Liver (tissue), 9 donors: ENCODE results near the gene IPO5. TPM values are rescaled to one million over a fixed set of nuclear protein-coding genes. Genes with fewer than 3 reads are reported as not detected.

Source experiments
- DNase-seq: peaks from one replicate; pipeline ENCODE4 v3.0.0-alpha.2; 2017; ENCODE audit warnings: low spot score
- H3K27ac ChIP-seq, 2 donors: one replicate each; pipeline ENCODE4 v1.7.0; 2013; ENCODE audit warnings: inconsistent platforms in 2 of 2, low read length in 2 of 2, control low read depth in 1 of 2, low read depth in 1 of 2, mild to moderate bottlenecking in 1 of 2
- H3K27me3 ChIP-seq, 4 donors: one replicate each; pipeline versions ENCODE4 v1.6.1 to v1.7.0; 2013; ENCODE audit warnings: low read length in 3 of 4, inconsistent platforms in 1 of 4, mild to moderate bottlenecking in 1 of 4, moderate library complexity in 1 of 4; ENCODE audit not compliant: control insufficient read depth in 4 of 4, insufficient read depth in 4 of 4
- H3K36me3 ChIP-seq, 4 donors: one replicate each; pipeline versions ENCODE4 v1.6.1 to v1.7.0; 2013; ENCODE audit warnings: low read length in 3 of 4, mild to moderate bottlenecking in 3 of 4, low read depth in 1 of 4, moderate library complexity in 1 of 4; ENCODE audit not compliant: control insufficient read depth in 4 of 4, insufficient read depth in 3 of 4
- H3K4me1 ChIP-seq, 4 donors: one replicate each; pipeline versions ENCODE4 v1.6.1 to v1.7.0; 2013; ENCODE audit warnings: low read length in 3 of 4, mild to moderate bottlenecking in 3 of 4, moderate library complexity in 1 of 4; ENCODE audit not compliant: control insufficient read depth in 4 of 4, insufficient read depth in 4 of 4
- H3K4me3 ChIP-seq, 3 donors: one replicate each; pipeline versions ENCODE4 v1.6.1 to v1.7.0; 2013; ENCODE audit warnings: low read length in 3 of 3, control low read depth in 1 of 3, low read depth in 1 of 3, mild to moderate bottlenecking in 1 of 3
- H3K9ac ChIP-seq, 2 donors: one replicate each; pipeline ENCODE4 v1.7.0; 2013; ENCODE audit warnings: low read length in 2 of 2, mild to moderate bottlenecking in 2 of 2, moderate library complexity in 2 of 2, control low read depth in 1 of 2, low read depth in 1 of 2
- H3K9me3 ChIP-seq, 4 donors: one replicate each; pipeline versions ENCODE4 v1.6.1 to v1.7.0; 2013; ENCODE audit warnings: low read length in 3 of 4; ENCODE audit not compliant: control insufficient read depth in 4 of 4
- EGR1 ChIP-seq, 2 donors: IDR thresholded peaks; 2 replicates each; pipeline ENCODE4 v1.6.1; 2016 to 2018; ENCODE audit warnings: antibody characterized with exemption in 2 of 2, low read depth in 2 of 2
- FOXA1 ChIP-seq: IDR thresholded peaks from 2 replicates; pipeline ENCODE4 v1.6.1; 2016; ENCODE audit warnings: antibody characterized with exemption
- FOXA2 ChIP-seq: IDR thresholded peaks from 2 replicates; pipeline ENCODE4 v1.6.1; 2016; ENCODE audit warnings: antibody characterized with exemption
- GABPA ChIP-seq, 2 donors: IDR thresholded peaks in 1 of 2; conservative IDR thresholded peaks in 1 of 2; 2 replicates each; pipeline ENCODE4 v1.6.1; 2016; ENCODE audit warnings: antibody characterized with exemption in 2 of 2, mild to moderate bottlenecking in 1 of 2, moderate library complexity in 1 of 2
- HNF4A ChIP-seq, 2 donors: conservative IDR thresholded peaks; 2 replicates each; pipeline ENCODE4 v1.6.1; 2016; ENCODE audit warnings: antibody characterized with exemption in 2 of 2, mild to moderate bottlenecking in 2 of 2
- HNF4G ChIP-seq: IDR thresholded peaks from 2 replicates; pipeline ENCODE4 v1.6.1; 2016; ENCODE audit warnings: antibody characterized with exemption
- JUND ChIP-seq, 2 donors: IDR thresholded peaks; 2 replicates each; pipeline ENCODE4 v1.6.1; 2016; ENCODE audit warnings: antibody characterized with exemption in 2 of 2
- NR2F2 ChIP-seq: IDR thresholded peaks from 2 replicates; pipeline ENCODE4 v1.6.1; 2016; ENCODE audit warnings: antibody characterized with exemption
- RAD21 ChIP-seq, 2 donors: IDR thresholded peaks; 2 replicates each; pipeline ENCODE4 v1.6.1; 2016; ENCODE audit warnings: antibody characterized with exemption in 2 of 2, mild to moderate bottlenecking in 2 of 2
- RXRA ChIP-seq, 2 donors: IDR thresholded peaks; 2 replicates each; pipeline ENCODE4 v1.6.1; 2017 to 2018; ENCODE audit warnings: antibody characterized with exemption in 2 of 2, mild to moderate bottlenecking in 1 of 2
- SP1 ChIP-seq: IDR thresholded peaks from 2 replicates; pipeline ENCODE4 v1.6.1; 2018; ENCODE audit warnings: antibody characterized with exemption, mild to moderate bottlenecking
- TAF1 ChIP-seq: conservative IDR thresholded peaks from 2 replicates; pipeline ENCODE4 v1.6.1; 2016; ENCODE audit warnings: antibody characterized with exemption, mild to moderate bottlenecking
- YY1 ChIP-seq: IDR thresholded peaks from 2 replicates; pipeline ENCODE4 v1.6.1; 2016; ENCODE audit warnings: antibody characterized with exemption, mild to moderate bottlenecking
- WGBS: extraction: QIAGEN DNeasy Blood & Tissue Kit; methylation state at CpG from one replicate; pipeline ENCODE4 v1.1.7; 2013; 5-methylcytosine and 5-hydroxymethylcytosine counted together
- polyA plus RNA-seq, 2 donors: library from polyadenylated mRNA; stranded (reverse) in 1 of 2; unstranded in 1 of 2; fragments of 200-250 nt in 1 of 2; fragments of >200 nt in 1 of 2; fragmentation: Nextera tagmentation in 1 of 2; extraction: Ambion mirVana in 1 of 2; gene quantifications; one replicate each; pipeline versions ENCODE4 v1.2.1 to v1.2.3, GENCODE V29; 2013 to 2015
- total RNA-seq, 2 donors: library from RNA; depleted of rRNA; stranded (reverse); fragments of >200 nt; gene quantifications; one replicate each; pipeline ENCODE4 v1.2.3, GENCODE V29; 2014
- TF ChIP-seq, protein P1 (sequence below): IDR thresholded peaks from 2 replicates; pipeline ENCODE4 v1.6.1; 2016; ENCODE audit warnings: antibody characterized with exemption
- TF ChIP-seq, protein P2 (sequence below): IDR thresholded peaks from 2 replicates; pipeline ENCODE4 v1.6.1; 2016; ENCODE audit warnings: antibody characterized with exemption, mild to moderate bottlenecking
- TF ChIP-seq, protein P3 (sequence below): IDR thresholded peaks from 2 replicates; pipeline ENCODE4 v1.6.1; 2016; ENCODE audit warnings: antibody characterized with exemption
- TF ChIP-seq, protein P4 (sequence below): fragments of 150-350 bp; IDR thresholded peaks from 2 replicates; pipeline ENCODE4 v1.5.1; 2017; ENCODE audit warnings: improper control_type of control experiment, low read depth, low read length; ENCODE audit not compliant: missing input control
- TF ChIP-seq, protein P5 (sequence below): IDR thresholded peaks from 2 replicates; pipeline ENCODE4 v1.6.1; 2016; ENCODE audit warnings: antibody characterized with exemption
- donor health status: healthy.
- donor health status: healthy.
- donor health status: healthy.
- donor health status: healthy.
- donor health status: healthy.

IPO5 gene
- total and polyA plus RNA-seq, 4 donors: 19.2 to 92.8 (median 46.6) TPM

DNA sequence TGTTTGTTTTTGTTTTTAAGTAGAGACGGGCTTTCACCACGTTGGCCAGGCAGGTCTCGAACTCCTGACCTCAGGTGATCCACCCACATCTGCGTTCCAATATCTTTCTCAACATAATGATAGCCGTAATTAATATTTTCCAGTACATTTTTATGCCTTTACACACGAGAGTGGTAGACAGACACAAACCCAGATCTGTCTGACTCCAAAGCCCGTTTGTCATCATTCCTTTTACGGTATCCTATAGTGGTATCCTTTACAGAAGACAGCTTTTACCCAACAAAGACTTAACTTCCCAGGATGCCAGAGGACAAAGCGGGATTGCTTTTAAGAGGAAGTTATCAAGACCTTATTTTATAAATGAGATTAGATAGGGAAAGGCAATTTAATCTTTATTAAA lies 59.8 kb downstream of the IPO5 start:
- no peak overlapping the region for H3K4me3 ChIP-seq
- no peak for TF ChIP-seq NR2F2
- TF ChIP-seq TAF1: no peak
- TF ChIP-seq JUND (IDR thresholded peaks at IDR 0.05): no peak
- TF ChIP-seq, protein P1, sequence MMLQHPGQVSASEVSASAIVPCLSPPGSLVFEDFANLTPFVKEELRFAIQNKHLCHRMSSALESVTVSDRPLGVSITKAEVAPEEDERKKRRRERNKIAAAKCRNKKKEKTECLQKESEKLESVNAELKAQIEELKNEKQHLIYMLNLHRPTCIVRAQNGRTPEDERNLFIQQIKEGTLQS: no peak
- TF ChIP-seq HNF4A (conservative IDR thresholded peaks at IDR 0.05): no peak
- no peak for TF ChIP-seq FOXA2
- no peak for TF ChIP-seq RAD21 (IDR thresholded peaks at IDR 0.05)
- TF ChIP-seq, protein P2, sequence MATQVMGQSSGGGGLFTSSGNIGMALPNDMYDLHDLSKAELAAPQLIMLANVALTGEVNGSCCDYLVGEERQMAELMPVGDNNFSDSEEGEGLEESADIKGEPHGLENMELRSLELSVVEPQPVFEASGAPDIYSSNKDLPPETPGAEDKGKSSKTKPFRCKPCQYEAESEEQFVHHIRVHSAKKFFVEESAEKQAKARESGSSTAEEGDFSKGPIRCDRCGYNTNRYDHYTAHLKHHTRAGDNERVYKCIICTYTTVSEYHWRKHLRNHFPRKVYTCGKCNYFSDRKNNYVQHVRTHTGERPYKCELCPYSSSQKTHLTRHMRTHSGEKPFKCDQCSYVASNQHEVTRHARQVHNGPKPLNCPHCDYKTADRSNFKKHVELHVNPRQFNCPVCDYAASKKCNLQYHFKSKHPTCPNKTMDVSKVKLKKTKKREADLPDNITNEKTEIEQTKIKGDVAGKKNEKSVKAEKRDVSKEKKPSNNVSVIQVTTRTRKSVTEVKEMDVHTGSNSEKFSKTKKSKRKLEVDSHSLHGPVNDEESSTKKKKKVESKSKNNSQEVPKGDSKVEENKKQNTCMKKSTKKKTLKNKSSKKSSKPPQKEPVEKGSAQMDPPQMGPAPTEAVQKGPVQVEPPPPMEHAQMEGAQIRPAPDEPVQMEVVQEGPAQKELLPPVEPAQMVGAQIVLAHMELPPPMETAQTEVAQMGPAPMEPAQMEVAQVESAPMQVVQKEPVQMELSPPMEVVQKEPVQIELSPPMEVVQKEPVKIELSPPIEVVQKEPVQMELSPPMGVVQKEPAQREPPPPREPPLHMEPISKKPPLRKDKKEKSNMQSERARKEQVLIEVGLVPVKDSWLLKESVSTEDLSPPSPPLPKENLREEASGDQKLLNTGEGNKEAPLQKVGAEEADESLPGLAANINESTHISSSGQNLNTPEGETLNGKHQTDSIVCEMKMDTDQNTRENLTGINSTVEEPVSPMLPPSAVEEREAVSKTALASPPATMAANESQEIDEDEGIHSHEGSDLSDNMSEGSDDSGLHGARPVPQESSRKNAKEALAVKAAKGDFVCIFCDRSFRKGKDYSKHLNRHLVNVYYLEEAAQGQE: no peak
- TF ChIP-seq EGR1 (IDR thresholded peaks at IDR 0.05; ENCODE audit: low read depth in 2 of 2): no peak
- no peak for TF ChIP-seq HNF4G
- TF ChIP-seq, protein P3, sequence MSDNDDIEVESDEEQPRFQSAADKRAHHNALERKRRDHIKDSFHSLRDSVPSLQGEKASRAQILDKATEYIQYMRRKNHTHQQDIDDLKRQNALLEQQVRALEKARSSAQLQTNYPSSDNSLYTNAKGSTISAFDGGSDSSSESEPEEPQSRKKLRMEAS: no peak
- TF ChIP-seq RXRA (IDR thresholded peaks at IDR 0.05): no peak
- TF ChIP-seq, protein P4, sequence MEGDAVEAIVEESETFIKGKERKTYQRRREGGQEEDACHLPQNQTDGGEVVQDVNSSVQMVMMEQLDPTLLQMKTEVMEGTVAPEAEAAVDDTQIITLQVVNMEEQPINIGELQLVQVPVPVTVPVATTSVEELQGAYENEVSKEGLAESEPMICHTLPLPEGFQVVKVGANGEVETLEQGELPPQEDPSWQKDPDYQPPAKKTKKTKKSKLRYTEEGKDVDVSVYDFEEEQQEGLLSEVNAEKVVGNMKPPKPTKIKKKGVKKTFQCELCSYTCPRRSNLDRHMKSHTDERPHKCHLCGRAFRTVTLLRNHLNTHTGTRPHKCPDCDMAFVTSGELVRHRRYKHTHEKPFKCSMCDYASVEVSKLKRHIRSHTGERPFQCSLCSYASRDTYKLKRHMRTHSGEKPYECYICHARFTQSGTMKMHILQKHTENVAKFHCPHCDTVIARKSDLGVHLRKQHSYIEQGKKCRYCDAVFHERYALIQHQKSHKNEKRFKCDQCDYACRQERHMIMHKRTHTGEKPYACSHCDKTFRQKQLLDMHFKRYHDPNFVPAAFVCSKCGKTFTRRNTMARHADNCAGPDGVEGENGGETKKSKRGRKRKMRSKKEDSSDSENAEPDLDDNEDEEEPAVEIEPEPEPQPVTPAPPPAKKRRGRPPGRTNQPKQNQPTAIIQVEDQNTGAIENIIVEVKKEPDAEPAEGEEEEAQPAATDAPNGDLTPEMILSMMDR: no peak
- no peak for TF ChIP-seq GABPA (IDR thresholded peaks at IDR 0.05 in 1 of 2, conservative IDR thresholded peaks at IDR 0.05 in 1 of 2)
- no peak for TF ChIP-seq FOXA1
- TF ChIP-seq, protein P5, sequence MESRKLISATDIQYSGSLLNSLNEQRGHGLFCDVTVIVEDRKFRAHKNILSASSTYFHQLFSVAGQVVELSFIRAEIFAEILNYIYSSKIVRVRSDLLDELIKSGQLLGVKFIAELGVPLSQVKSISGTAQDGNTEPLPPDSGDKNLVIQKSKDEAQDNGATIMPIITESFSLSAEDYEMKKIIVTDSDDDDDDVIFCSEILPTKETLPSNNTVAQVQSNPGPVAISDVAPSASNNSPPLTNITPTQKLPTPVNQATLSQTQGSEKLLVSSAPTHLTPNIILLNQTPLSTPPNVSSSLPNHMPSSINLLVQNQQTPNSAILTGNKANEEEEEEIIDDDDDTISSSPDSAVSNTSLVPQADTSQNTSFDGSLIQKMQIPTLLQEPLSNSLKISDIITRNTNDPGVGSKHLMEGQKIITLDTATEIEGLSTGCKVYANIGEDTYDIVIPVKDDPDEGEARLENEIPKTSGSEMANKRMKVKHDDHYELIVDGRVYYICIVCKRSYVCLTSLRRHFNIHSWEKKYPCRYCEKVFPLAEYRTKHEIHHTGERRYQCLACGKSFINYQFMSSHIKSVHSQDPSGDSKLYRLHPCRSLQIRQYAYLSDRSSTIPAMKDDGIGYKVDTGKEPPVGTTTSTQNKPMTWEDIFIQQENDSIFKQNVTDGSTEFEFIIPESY: no peak
- TF ChIP-seq SP1: no peak
- TF ChIP-seq YY1: no peak

More for the DNA sequence above, 59.8 kb downstream of the IPO5 start:
- no peaks in the 10 kb centered on the region for H3K27me3 ChIP-seq
- H3K9me3 ChIP-seq: no peaks in the 10 kb centered on the region
- H3K9ac ChIP-seq: no peak overlapping the region
- H3K4me1 ChIP-seq: no peaks in the 10 kb centered on the region
- H3K27ac ChIP-seq: no peak overlapping the region
- 94% methylated on average over 9 of the region's 9 CpGs for WGBS
- peaks cover 14 to 77% (median 53%) of the 10 kb centered on the region in 4 donors for H3K36me3 ChIP-seq
- no peak for DNase-seq
